ENCODE data around the gene AKAP3.

The AKAP3 gene

DNA sequence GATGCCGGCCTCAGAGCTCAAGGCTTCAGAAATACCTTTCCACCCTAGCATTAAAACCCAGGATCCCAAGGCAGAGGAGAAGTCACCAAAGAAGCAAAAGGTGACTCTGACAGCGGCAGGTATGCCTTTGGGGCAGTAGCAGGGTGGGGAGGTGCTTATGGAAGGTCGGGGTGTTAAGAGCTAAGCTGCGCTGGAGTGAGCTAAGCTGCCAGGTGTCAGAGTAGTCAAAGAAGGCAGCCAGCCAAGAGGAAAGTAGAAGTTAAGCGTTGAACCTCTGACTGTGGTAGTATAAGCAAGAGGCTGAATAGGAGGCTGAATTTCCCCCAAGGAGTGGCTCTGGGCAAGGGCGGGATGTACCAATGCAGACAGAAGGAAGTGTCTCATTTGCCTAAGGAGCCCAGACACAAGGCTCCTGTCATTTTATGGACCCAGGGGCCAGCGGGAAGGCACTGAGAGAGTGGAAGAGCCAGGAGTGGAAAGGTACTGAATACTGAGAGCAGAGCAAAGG lies 57.6 kb downstream of the AKAP3 start:
- no peak for FAIRE-seq

GRCh38 chr12:4589941-4590340 lies 58.9 kb downstream of the AKAP3 start:
- FAIRE-seq = no peak

DNA sequence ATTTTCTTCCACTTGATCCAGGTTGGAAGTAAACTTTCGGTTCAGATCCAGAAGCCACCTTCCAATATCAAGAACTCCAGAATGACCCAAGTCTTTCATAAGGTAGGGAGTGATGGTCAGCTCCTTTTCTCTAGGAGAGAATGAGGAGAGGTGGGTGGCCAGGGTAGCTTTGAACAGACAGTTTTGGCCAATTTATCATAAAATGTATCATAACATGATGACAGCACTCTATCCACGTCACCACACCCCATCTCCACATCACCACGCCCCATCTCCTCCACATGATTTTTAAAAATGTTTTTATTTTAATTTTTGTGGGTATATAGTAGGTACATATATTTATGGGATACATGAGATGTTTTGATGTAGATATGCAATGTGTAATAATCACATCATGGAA lies 59.9 kb downstream of the AKAP3 start:
- FAIRE-seq = no peak

DNA sequence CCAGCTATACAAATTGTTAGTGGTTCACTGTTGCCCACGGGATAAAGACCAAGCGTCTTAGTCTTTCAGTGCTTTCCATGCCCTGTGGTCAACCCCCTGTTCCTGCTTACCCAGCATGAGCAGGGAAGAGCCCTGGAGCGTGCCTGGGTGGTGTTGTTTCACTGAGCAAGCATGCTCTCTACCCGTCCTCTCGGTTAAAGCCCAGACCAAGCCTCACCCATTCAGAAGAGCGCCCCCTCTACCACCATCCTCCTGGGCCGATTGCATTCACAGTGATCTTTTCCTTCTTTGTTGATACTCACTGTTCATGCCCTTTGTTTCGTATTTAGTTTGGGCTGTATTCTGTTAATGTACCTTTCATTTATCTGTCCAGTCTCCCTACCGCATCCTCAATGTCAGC lies 61.7 kb downstream of the AKAP3 start:
- no peak for FAIRE-seq

GRCh38 chr12:4586500-4586899 lies 62.4 kb downstream of the AKAP3 start:
- no peak for FAIRE-seq

- no peak for FAIRE-seq
Observed at GRCh38 chr12:4584896-4585295, 64.0 kb downstream of the AKAP3 start.

DNA sequence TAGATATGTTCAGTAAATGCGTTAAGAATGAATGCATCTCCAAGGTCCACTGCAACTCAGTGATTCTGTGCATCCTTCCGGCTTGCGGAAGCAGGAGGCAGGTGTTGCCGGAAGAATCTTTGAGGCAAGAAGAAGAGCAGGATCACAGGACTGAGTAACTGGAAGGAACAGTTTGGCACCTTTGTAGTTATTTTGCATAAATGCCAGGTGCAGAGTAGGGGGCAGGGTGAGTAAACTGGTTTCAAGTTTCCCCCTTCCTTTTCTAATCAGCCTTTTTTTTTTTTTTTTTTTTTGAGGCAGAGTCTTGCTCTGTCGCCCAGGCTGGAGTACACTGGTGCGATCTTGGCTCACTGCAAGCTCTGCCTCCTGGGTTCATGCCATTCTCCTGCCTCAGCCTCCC lies 64.6 kb downstream of the AKAP3 start:
- no peak for FAIRE-seq

- FAIRE-seq = no peak
Observed at GRCh38 chr12:4580281-4580688, 68.6 kb downstream of the AKAP3 start.

DNA sequence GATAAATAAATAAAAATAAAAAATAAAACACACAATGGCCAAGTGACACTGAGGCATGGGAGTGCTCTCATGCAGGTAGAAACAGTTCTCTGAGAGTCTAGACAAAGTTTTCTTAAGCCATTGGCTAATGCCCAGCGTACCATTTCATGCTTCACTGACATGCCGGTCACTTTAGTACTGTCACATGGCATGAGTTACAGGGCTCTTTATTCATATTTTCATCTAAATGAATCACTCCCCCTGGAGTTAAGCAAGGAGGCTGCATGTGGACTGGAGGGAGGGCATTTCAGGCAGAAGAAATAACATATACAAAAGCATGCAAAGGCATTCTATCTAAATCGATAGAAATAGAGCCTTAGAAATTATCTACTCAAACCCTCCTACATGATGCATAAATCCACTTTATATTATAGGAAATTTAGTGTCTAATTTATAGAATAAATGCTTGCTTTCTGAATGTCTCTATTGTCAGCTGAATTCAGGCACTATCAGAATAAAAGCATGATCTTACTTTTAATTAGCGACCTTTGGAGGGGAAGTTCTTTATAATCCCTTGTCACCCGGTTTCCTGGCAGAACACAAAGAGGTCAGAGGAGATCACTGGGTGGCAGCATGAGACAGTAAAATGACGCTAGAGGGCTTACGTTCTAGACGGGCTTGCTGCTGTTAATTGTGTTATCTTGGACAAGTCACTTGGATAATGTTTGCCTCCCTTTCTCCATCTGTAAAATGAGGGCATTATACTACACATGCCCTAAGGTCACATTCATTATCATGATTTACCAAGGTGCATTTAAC lies 69.3 kb downstream of the AKAP3 start:
- no peak for FAIRE-seq

GRCh38 chr12:4572680-4573079 lies 76.2 kb downstream of the AKAP3 start:
- FAIRE-seq = no peak

- FAIRE-seq = no peak
Observed at GRCh38 chr12:4569261-4569660, 79.6 kb downstream of the AKAP3 start.

DNA sequence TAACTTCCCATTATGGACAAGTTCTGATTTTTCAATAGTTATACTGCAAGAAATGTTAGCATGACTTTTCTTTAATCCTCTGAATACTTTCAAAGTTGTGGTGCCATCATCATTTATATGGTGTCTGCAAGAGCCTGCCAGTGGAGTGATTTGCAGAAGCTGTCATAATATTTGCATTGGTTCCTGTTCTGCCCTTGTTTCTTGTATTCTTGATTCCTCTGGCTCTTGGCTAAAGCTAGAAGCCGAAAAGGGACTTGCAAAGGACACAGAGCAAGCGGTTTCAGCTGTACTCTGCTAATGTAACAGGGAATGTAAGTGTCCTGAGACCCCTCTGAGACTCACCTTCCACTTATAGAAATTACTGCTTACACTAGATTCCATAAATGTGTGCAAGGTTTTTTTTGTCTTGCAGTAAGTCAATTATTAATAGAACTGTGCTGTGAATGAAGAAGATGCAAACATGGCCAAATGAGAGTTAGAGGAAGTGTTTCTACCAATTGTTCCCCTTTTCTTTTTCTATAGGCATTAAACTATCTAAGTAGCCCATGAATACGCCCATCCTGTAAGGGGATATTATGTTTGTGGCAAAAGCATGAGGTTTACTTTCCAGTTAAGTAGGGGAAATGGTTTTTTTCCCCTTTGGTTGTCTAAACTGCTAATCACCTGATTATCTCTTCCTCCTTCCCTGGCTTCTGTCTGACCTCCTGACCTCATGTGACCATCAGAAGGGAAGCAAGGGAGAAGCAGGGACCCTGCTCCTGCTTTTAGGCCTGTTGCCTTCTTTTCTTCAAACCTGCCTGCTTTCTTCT lies 81.6 kb downstream of the AKAP3 start:
- no peak for FAIRE-seq

GRCh38 chr12:4566474-4566873 lies 82.4 kb downstream of the AKAP3 start:
- FAIRE-seq = no peak

Measured in endometrium (tissue), 2 donors.